Psoas muscle (tissue), 8 donors: Measurements from ENCODE around the gene DBNDD2. TPM values are rescaled to one million over a fixed set of nuclear protein-coding genes. Genes with fewer than 3 reads are reported as not detected.

Experiments
- ATAC-seq, 4 donors: fragments of 200-7000 bp; cut with Tn5 transposase; one replicate each; pipeline ENCODE4 v1.9.1; 2020; ENCODE audit warnings: moderate library complexity in 3 of 4, mild to moderate bottlenecking in 2 of 4
- DNase-seq, 2 donors: peaks; one replicate each; pipeline ENCODE4 v3.0.0-alpha.2; 2020
- H3K27ac ChIP-seq: fragments of 200-600 bp; one replicate; pipeline ENCODE4 v1.8.0; 2022
- H3K27me3 ChIP-seq, 3 donors: fragments of 200-600 bp in 1 of 3; one replicate each; pipeline versions ENCODE4 v1.6.1 to v1.8.0; 2013 to 2022; ENCODE audit warnings: low read length in 2 of 3, mild to moderate bottlenecking in 2 of 3, moderate library complexity in 1 of 3; ENCODE audit not compliant: insufficient read depth in 3 of 3
- H3K36me3 ChIP-seq, 2 donors: fragments of 200-600 bp in 1 of 2; one replicate each; pipeline versions ENCODE4 v1.6.1 to v1.8.0; 2013 to 2022; ENCODE audit warnings: low read depth in 1 of 2, mild to moderate bottlenecking in 1 of 2, moderate library complexity in 1 of 2; ENCODE audit not compliant: insufficient read depth in 1 of 2
- H3K4me1 ChIP-seq: fragments of 200-600 bp; one replicate; pipeline ENCODE4 v1.8.0; 2022
- H3K4me3 ChIP-seq: fragments of 200-600 bp; one replicate; pipeline ENCODE4 v1.8.0; 2022; ENCODE audit warnings: mild to moderate bottlenecking
- H3K9me3 ChIP-seq: fragments of 200-600 bp; one replicate; pipeline ENCODE4 v1.8.0; 2022
- CTCF ChIP-seq: fragments of 200-600 bp; IDR thresholded peaks from one replicate; pipeline ENCODE4 v1.8.0; 2022; ENCODE audit warnings: antibody characterized with exemption
- WGBS, 3 donors: extraction: QIAGEN DNeasy Blood & Tissue Kit; methylation state at CpG; one replicate each; pipeline versions ENCODE4 v1.1.6 to v1.1.7; 2013; 5-methylcytosine and 5-hydroxymethylcytosine counted together
- intact Hi-C, 2 donors: fragments of 100-400 bp; cut with DNase I; formaldehyde crosslinking; loops; one replicate each; pipeline versions ENCODE4 v1.11.0 to v1.14.2; 2022
- polyA plus RNA-seq, 3 donors: library from polyadenylated mRNA; stranded (reverse); fragments of 200-250 nt; gene quantifications; one replicate each; pipeline ENCODE4 v1.2.3, GENCODE V29; 2013
- total RNA-seq, 4 donors: library from RNA; stranded (reverse); fragmentation: NEBNext Ultra II Directional in 2 of 4; extraction: Animal tissue kit (Norgen Biotek cat#: 25700) in 2 of 4; gene quantifications; one replicate each; pipeline versions ENCODE4 v1.2.1 to v1.2.4, GENCODE V29; 2021 to 2023
- donor health status: healthy with polysubstance abuse.
- donor health status: DM: no; HTN: no; CAD: no; lungs with moderate emphysema.
- donor health status: Bipolar disorder and iron deficiency.
- donor health status: healthy.
- donor health status: DM: yes; HTN: yes; CAD: no.
- donor health status: DM: no; HTN: no; CAD: no.
- donor health status: DM: no; HTN: no; CAD: no.
- donor health status: DM: yes; HTN: yes; CAD: no.

DBNDD2 gene
- total and polyA plus RNA-seq, 7 donors = 108 to 230 (median 162) TPM

DNA sequence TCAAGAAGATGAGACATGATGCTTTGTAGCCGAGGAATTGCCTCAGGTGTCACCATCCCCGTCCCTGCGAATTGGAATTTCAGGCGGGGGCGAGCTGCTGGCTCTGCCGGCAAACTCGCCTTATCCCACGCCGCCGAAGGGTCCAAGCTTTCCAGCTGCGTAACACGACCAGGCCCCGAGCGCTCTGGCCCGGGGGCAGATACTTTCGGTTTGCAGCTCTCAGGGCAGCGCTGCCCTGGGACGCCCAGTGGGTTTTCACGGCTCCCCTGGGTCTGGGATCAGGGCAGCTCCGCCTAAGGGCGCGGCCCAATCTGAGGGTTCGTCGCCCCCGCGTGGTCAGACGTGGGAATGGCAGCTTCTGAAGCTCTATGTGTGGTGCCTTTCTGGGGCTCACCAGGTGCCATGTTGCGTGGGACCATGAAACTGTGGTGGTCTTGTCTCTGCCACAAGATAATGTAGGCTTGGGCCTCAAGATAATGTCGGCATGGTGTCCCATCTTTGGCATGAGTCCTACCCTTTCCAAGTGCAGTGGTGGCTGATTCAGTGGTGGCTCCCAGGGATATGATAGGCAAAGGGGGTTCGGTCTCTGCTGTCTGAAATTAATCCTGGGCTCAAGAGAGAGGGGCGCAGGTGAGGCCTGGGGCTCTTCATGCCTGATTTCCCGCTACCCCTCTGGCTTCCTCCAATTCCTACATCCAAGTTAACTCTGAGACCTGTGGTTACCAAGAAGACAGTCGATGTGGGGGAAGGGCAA is 28.8 kb downstream of the DBNDD2 start:
- no peaks in the 10 kb centered on the region for H3K36me3 ChIP-seq
- DNase-seq (peak; percentile 89 to 94), ATAC-seq (peak; percentile 99 to 100 (median 99))
- H3K4me1 ChIP-seq = peaks cover 7% of the 10 kb centered on the region
- H3K27ac ChIP-seq = peak overlapping the region; percentile 72
- H3K9me3 ChIP-seq = no peaks in the 10 kb centered on the region
- TF ChIP-seq CTCF = peak; percentile 97
- peak overlapping the region; percentile 83 for H3K4me3 ChIP-seq
- H3K27me3 ChIP-seq = no peaks in the 10 kb centered on the region
- 9 to 11% (median 10%) methylated on average over 33 of the region's 33 CpGs for WGBS, 3 donors
- intact Hi-C loops = loop anchor here (1.0 to 5.0 kb wide), 6 partner anchors 63 to 335 kb away; partner anchors contain the start of gene SYS1 (in 1 of the 2)

DNA sequence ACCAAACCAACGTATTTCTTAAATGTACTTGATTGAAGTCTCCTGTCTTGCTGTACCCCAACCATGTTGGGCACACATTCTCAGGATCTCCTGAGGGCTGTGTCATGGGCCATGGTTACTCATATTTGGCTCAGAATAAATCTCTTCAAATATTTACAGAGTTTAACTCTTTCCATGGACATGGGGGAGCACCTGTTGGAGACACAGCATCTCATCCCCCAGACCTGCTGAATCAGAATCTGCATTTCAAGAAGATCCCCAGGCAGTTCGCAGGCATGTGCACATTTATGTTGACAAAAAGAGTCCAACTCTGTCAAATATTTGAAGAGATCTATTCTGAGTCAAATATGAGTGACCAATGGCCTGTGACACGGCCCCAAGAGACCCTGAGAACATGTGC is 32.3 kb downstream of the DBNDD2 start:
- Histone ChIP-seq H3K27me3 (peaks cover 0 to 5% (median 0%) of the 10 kb centered on the region in 3 donors), H3K27ac (no peak overlapping the region), H3K36me3 (no peaks in the 10 kb centered on the region), H3K4me3 (no peak overlapping the region), H3K9me3 (no peaks in the 10 kb centered on the region), H3K4me1 (peaks cover 7% of the 10 kb centered on the region)
- 76 to 82% (median 77%) methylated on average over 3 of the region's 3 CpGs for WGBS, 3 donors
- intact Hi-C loops = loop anchor here in 1 of 2 donors (10.0 kb wide), 1 partner anchor 334 kb away; no protein-coding TSS in a partner anchor
- ATAC-seq = no peak
- DNase-seq = no peak
- no peak for TF ChIP-seq CTCF

GRCh38 chr20:45440891-45441685 is 33.0 kb downstream of the DBNDD2 start:
- Histone ChIP-seq H3K4me3 (no peak overlapping the region), H3K9me3 (no peaks in the 10 kb centered on the region), H3K27me3 (peaks cover 0 to 5% (median 0%) of the 10 kb centered on the region in 3 donors), H3K36me3 (no peaks in the 10 kb centered on the region), H3K4me1 (peaks cover 7% of the 10 kb centered on the region), H3K27ac (no peak overlapping the region)
- WGBS, 3 donors = 64 to 68% (median 65%) methylated on average over 5 of the region's 5 CpGs
- no peak for TF ChIP-seq CTCF
- ATAC-seq (no peak), DNase-seq (no peak)
- intact Hi-C loops = loop anchor here in 1 of 2 donors (10.0 kb wide), 1 partner anchor 334 kb away; no protein-coding TSS in a partner anchor

GRCh38 chr20:45441746-45442145 is 33.7 kb downstream of the DBNDD2 start:
- DNase-seq (no peak), ATAC-seq (no peak)
- no peaks in the 10 kb centered on the region for H3K9me3 ChIP-seq
- no peaks in the 10 kb centered on the region for H3K36me3 ChIP-seq
- peaks cover 0 to 5% (median 0%) of the 10 kb centered on the region in 3 donors for H3K27me3 ChIP-seq
- H3K27ac ChIP-seq = no peak overlapping the region
- no peak overlapping the region for H3K4me3 ChIP-seq
- TF ChIP-seq CTCF = no peak
- peaks cover 3% of the 10 kb centered on the region for H3K4me1 ChIP-seq
- 83 to 95% (median 89%) methylated on average over 1 of the region's 1 CpG for WGBS, 3 donors
- intact Hi-C loops = loop anchor here in 1 of 2 donors (10.0 kb wide), 1 partner anchor 333 kb away; no protein-coding TSS in a partner anchor
